GM18508 (cell line): Measurements from ENCODE around the gene PRAMEF27.
"Not testable (repeated sequence)": the region's sequence is repeated elsewhere in the genome, so short reads cannot be mapped to it uniquely, and the experiment has no call there.

ENCODE experiments used
- ATAC-seq: cut with Tn5 transposase; IDR thresholded peaks from one replicate; pipeline ENCODE4 v1.9.1; 2021; ENCODE audit warnings: moderate number of reproducible peaks; ENCODE audit not compliant: insufficient read depth, unreplicated experiment

Gene PRAMEF27

GRCh38 chr1:13056475-13056874, at the start of gene PRAMEF27:
Gene PRAMEF27 (minus strand): TSS chr1:13056575. CDS start chr1:13053659, 2,916 bp downstream.
- not testable (repeated sequence) for ATAC-seq

DNA sequence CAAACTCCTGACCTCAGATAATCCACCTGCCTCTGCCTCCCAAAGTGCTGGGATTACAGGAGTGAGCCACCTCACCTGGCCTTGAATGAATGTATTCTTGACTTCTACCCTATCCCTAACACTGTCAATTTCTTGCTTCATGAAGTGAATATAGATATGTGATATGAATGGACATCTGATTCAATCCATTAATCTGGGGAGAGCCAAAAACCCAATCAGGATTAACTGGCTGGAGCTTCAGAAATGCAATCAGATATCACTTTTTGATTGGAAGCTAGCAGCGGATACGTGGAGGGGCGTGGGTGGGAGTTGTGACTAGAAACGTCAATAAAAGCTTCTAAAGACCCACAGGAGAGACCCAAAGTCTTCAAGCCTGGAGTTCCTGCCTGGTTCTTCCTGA, 14.1 kb upstream of the PRAMEF27 start, which contains the start of gene PRAMEF25:
TSS of gene PRAMEF25 (plus strand) at position 301 of the 400 bp plus-strand sequence. CDS start 2,920 bp downstream, outside the sequence.
- not testable (repeated sequence) for ATAC-seq

DNA sequence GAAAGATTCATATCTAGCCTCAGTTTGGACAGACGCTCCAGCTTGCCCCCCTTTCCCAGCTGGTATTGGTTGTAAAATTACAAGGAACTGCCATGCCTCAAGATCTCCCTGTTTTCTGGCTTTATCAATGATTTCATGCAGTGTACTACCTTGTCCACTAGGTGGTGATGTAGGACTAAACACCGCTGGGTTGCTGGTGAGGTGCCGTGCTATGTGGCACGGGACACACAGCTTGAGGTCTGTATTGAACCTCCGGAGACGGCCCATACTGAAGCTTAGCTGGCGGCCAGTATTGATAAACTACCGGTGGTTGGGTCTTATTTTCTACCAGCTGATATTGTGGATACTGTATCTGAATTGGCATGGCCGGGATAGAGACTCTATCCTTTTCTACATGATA, 36.5 kb downstream of the PRAMEF27 start:
- not testable (repeated sequence) for ATAC-seq

GRCh38 chr1:13011932-13012331, 44.4 kb downstream of the PRAMEF27 start:
- not testable (repeated sequence) for ATAC-seq

GRCh38 chr1:13009348-13009747, 47.0 kb downstream of the PRAMEF27 start:
- ATAC-seq = not testable (repeated sequence)

GRCh38 chr1:13005732-13006131, 50.6 kb downstream of the PRAMEF27 start:
- not testable (repeated sequence) for ATAC-seq
